ENCODE measurements around the gene NUDT15. TPM values are rescaled to one million over a fixed set of nuclear protein-coding genes. Genes with fewer than 3 reads are reported as not detected.
A peak's percentile ranks its signal among the peaks of the same experiment; 100 is the strongest.
"Not testable (repeated sequence)": the region's sequence is repeated elsewhere in the genome, so short reads cannot be mapped to it uniquely, and the experiment has no call there.

The NUDT15 gene
- total RNA-seq, 2 donors from 2014 or later = 8.8 to 9.7 TPM

- Histone ChIP-seq H3K36me3 (no peaks in the 10 kb centered on the region), H3K27ac (no peak overlapping the region), H3K4me3 (peak overlapping the region; percentile 84), H3K9me3 (no peaks in the 10 kb centered on the region), H3K27me3 (replicated peaks; ENCODE audit: insufficient read depth) (no peaks in the 10 kb centered on the region), H3K4me1 (ENCODE audit: control insufficient read depth in 1 of 2, low read depth in 2 of 2) (peaks cover 8 to 30% of the 10 kb centered on the region in 2 donors)
- no peak for TF ChIP-seq CTCF (IDR thresholded peaks at IDR 0.05)
- DNase-seq (ENCODE audit: low spot score) (no peak), ATAC-seq (ENCODE audit: insufficient number of reproducible peaks, low FRiP score, low read depth) (no peak)
Observed at GRCh38 chr13:47999973-48000372, 37.6 kb upstream of the NUDT15 start.

- ATAC-seq (ENCODE audit: insufficient number of reproducible peaks, low FRiP score, low read depth) (no peak), DNase-seq (ENCODE audit: low spot score) (no peak)
- Histone ChIP-seq H3K4me3 (peak overlapping the region; percentile 84), H3K36me3 (no peaks in the 10 kb centered on the region), H3K27ac (peak overlapping the region; percentile 47 to 61), H3K9me3 (no peaks in the 10 kb centered on the region), H3K27me3 (replicated peaks; ENCODE audit: insufficient read depth) (no peaks in the 10 kb centered on the region), H3K4me1 (ENCODE audit: control insufficient read depth in 1 of 2, low read depth in 2 of 2) (peaks cover 8 to 30% of the 10 kb centered on the region in 2 donors)
- TF ChIP-seq CTCF (IDR thresholded peaks at IDR 0.05) = no peak
Observed at GRCh38 chr13:48000559-48001113, 36.9 kb upstream of the NUDT15 start.

GRCh38 chr13:48001114-48001881, 36.2 kb upstream of the NUDT15 start, which contains the start of gene SUCLA2:
SUCLA2 (minus strand) TSS chr13:48001273; CDS start chr13:48001269, 4 bp downstream.
- Histone ChIP-seq H3K27ac (peak within 1 kb of the TSS; percentile 47 to 61), H3K4me3 (peak within 1 kb of the TSS; percentile 84), H3K36me3 (no peaks in the 10 kb centered on the region), H3K9me3 (no peaks in the 10 kb centered on the region), H3K27me3 (replicated peaks; ENCODE audit: insufficient read depth) (no peaks in the 10 kb centered on the region), H3K4me1 (ENCODE audit: control insufficient read depth in 1 of 2, low read depth in 2 of 2) (peaks cover 8 to 30% of the 10 kb centered on the region in 2 donors)
- no peak for TF ChIP-seq CTCF (IDR thresholded peaks at IDR 0.05)
- DNase-seq (ENCODE audit: low spot score) (peak; percentile 54), ATAC-seq (ENCODE audit: insufficient number of reproducible peaks, low FRiP score, low read depth) (peak; percentile 95)

GRCh38 chr13:48001999-48002398, 35.5 kb upstream of the NUDT15 start:
- H3K27me3 ChIP-seq (replicated peaks; ENCODE audit: insufficient read depth); ATAC-seq (ENCODE audit: insufficient number of reproducible peaks, low FRiP score, low read depth); DNase-seq (ENCODE audit: low spot score); H3K27ac ChIP-seq; H3K36me3 ChIP-seq; H3K9me3 ChIP-seq: not testable (repeated sequence)
- Histone ChIP-seq H3K4me3 (peak overlapping the region; percentile 84), H3K4me1 (ENCODE audit: control insufficient read depth in 1 of 2, low read depth in 2 of 2) (peaks cover 8 to 30% of the 10 kb centered on the region in 2 donors)

GRCh38 chr13:48004201-48004600, 33.3 kb upstream of the NUDT15 start:
- DNase-seq (ENCODE audit: low spot score) (no peak), ATAC-seq (ENCODE audit: insufficient number of reproducible peaks, low FRiP score, low read depth) (no peak)
- no peaks in the 10 kb centered on the region for H3K27me3 ChIP-seq (replicated peaks; ENCODE audit: insufficient read depth)
- peaks cover 8 to 18% of the 10 kb centered on the region in 2 donors for H3K4me1 ChIP-seq (ENCODE audit: control insufficient read depth in 1 of 2, low read depth in 2 of 2)
- no peak overlapping the region for H3K4me3 ChIP-seq
- H3K36me3 ChIP-seq = no peaks in the 10 kb centered on the region
- H3K27ac ChIP-seq = no peak overlapping the region
- H3K9me3 ChIP-seq = no peaks in the 10 kb centered on the region
- TF ChIP-seq CTCF (IDR thresholded peaks at IDR 0.05) = no peak

Measured in thoracic aorta (tissue), 2 donors.